WERI-Rb-1 (cell line): ENCODE measurements around the gene HECTD4.
"Not testable (repeated sequence)": the region's sequence is repeated elsewhere in the genome, so short reads cannot be mapped to it uniquely, and the experiment has no call there.

Experiments
- DNase-seq: peaks from one replicate; pipeline ENCODE4 v3.0.0-alpha.2; 2020
- H3K27ac ChIP-seq: fragments of 250-450 bp; sonication (Bioruptor Pico); 2 replicates; pipeline ENCODE4 v1.5.1; 2020; ENCODE audit warnings: mild to moderate bottlenecking, moderate library complexity
- H3K27me3 ChIP-seq: fragments of 250-450 bp; sonication (Bioruptor Pico); 2 replicates; pipeline ENCODE4 v1.5.1; 2021; ENCODE audit warnings: mild to moderate bottlenecking, low read depth, moderate library complexity; ENCODE audit not compliant: insufficient read depth, severe bottlenecking
- H3K36me3 ChIP-seq: fragments of 250-450 bp; sonication (Bioruptor Pico); 2 replicates; pipeline ENCODE4 v1.5.1; 2020; ENCODE audit warnings: mild to moderate bottlenecking, moderate library complexity
- H3K4me3 ChIP-seq: 2 replicates; pipeline ENCODE4 v1.5.1; 2011; ENCODE audit warnings: low read depth, mild to moderate bottlenecking, control low read depth, low read length
- H3K9me3 ChIP-seq: fragments of 250-450 bp; sonication (Bioruptor Pico); 2 replicates; pipeline ENCODE4 v1.5.1; 2021; ENCODE audit warnings: mild to moderate bottlenecking, moderate library complexity; ENCODE audit not compliant: severe bottlenecking
- TF ChIP-seq, protein P1 (sequence below): IDR thresholded peaks from 2 replicates; pipeline ENCODE4 v1.5.1; 2011; ENCODE audit warnings: low read depth, mild to moderate bottlenecking, control low read depth, inconsistent platforms, low read length

Gene HECTD4

DNA sequence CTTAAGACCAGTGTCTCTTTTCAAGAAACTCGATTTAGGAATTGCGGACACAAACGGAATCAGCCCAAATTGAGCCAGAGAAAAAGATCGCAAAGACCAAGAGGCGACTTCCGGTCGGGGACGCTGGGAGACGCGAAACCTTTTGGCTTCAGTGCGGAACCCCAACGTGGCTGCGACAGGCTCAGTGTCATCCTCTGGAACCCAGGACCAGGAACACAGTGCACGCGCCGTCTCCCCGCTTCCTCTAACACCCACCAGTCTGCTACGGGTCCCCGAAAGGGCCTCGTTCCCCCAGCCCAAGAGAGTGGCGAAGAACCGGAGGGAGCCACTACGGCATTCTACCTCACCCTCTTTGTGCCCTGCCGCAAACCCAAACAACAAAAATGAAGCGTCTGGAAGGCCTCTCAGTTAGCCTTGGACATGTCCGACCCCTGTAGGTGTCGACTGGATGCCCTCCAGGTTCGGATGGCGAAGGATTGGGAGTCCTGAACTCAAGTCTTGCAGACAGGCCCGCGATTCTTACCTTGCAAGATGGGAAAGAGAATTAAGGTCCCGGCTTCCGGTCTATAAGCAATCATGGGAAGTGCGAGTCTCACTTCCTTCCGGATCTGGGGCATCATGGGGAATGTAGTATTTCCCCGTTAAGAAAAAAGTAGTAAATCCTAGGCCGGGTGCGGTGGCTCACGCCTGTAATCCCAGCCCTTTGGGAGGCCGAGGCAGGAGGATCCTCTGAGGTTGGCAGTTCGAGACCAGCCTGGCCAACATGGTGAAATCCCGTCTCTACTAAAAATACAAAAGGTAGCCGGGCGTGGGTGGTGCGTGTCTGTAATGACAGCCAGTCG, 27.1 kb upstream of the HECTD4 start, which contains the start of gene RPL6:
Gene RPL6 (minus strand): TSS at position 542 of the 842 bp plus-strand sequence. CDS start 949 bp downstream, outside the sequence.
- TF ChIP-seq, protein P1, sequence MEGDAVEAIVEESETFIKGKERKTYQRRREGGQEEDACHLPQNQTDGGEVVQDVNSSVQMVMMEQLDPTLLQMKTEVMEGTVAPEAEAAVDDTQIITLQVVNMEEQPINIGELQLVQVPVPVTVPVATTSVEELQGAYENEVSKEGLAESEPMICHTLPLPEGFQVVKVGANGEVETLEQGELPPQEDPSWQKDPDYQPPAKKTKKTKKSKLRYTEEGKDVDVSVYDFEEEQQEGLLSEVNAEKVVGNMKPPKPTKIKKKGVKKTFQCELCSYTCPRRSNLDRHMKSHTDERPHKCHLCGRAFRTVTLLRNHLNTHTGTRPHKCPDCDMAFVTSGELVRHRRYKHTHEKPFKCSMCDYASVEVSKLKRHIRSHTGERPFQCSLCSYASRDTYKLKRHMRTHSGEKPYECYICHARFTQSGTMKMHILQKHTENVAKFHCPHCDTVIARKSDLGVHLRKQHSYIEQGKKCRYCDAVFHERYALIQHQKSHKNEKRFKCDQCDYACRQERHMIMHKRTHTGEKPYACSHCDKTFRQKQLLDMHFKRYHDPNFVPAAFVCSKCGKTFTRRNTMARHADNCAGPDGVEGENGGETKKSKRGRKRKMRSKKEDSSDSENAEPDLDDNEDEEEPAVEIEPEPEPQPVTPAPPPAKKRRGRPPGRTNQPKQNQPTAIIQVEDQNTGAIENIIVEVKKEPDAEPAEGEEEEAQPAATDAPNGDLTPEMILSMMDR = no peak
- peaks cover 50% of the 10 kb centered on the region for H3K36me3 ChIP-seq
- peak; percentile 80 for DNase-seq

DNA sequence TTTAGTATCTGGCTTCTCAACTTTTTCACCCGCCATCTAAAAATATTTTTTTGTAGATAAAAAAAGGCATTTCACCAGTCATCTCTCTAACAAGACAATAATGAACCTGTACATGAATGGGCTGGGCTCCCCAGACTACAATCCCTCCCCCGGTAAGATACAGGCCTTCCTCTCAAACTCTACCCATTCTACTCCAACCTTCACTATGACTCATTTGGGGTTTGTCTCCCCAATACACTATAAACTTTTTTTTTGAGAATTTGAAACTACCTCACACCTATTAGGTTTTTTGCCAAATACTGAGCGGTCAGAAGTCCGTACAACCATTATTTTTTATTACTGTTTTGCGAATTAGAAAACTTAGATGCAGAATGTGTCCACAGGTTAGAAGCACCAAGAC, 26.4 kb upstream of the HECTD4 start:
- Histone ChIP-seq H3K27ac (peak overlapping the region; percentile 95), H3K9me3 (no peaks in the 10 kb centered on the region), H3K36me3 (peaks cover 54% of the 10 kb centered on the region), H3K27me3 (no peaks in the 10 kb centered on the region), H3K4me3 (peak overlapping the region; percentile 83)
- DNase-seq = no peak
- TF ChIP-seq, protein P1 = no peak

More for the DNA sequence above, 27.1 kb upstream of the HECTD4 start, which contains the start of gene RPL6:
- Histone ChIP-seq H3K27me3 (no peaks in the 10 kb centered on the region), H3K27ac (peak within 1 kb of the TSS; percentile 95), H3K9me3 (no peaks in the 10 kb centered on the region), H3K4me3 (peak within 1 kb of the TSS; percentile 83)

DNA sequence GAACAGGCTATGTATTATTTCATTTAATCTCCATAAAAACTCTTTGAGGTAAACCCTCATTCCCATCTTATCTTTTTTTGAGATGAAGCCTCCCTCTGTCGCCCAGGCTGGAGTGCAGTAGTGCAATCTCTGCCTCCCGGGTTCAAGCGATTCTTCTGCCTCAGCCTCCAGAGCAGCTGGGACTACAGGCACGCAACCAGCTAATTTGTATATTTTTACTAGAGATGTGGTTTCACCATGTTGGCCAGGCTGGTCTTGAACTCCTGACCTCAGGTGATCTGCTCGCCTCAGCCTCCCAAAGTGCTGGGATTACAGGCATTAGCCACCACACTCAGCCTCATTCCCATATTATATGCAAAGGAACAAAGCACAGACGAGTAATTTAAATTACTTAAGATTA, 25.5 kb upstream of the HECTD4 start:
- H3K9me3 ChIP-seq, H3K27ac ChIP-seq, DNase-seq, H3K4me3 ChIP-seq, H3K27me3 ChIP-seq: not testable (repeated sequence)
- peaks cover 54% of the 10 kb centered on the region for H3K36me3 ChIP-seq

DNA sequence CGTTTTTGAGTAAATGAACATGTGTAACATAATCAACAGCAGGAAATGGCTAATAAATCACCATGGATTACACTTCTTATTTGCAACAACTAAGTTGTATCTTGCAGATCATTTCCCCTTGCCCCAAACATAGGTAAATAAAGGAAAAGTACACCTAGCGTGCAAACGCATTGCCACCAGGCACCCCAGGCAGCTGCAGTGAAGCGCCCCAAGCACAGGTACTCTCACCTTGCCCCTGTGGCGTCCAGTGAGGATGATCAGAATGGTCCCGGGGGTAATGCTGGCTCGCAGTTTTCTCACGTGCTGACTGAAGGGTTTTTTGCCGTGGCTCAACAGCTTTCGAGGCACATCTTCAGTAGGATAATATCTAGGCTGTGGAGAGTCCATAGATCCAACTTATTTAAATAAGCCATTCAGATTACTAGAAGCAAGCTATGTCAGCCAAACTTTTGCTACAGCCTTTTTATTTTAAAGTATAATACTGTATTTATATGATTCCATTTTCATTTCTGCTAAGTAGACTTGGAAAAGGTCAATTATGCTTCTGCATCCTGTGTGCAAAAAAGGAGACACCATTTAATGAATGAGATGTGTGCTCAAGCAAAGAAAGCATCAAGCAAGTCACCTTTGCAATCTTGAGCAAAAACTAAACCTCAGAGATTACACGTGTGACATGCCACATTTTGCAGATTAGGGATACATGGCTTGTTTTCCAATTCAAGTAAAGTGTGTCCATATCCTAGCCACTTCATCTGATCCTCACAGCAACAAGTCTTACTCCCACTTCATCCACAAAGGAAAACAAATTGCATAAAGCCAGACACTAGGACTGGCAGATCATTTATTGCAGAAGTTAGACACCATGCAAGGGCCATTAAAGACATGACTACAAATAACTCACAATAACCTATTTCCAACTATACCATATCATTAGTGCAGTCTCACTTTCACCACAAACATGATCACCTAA, 24.6 kb upstream of the HECTD4 start:
- TF ChIP-seq, protein P1 = no peak
- peaks cover 54% of the 10 kb centered on the region for H3K36me3 ChIP-seq
- H3K4me3 ChIP-seq = no peak overlapping the region
- no peaks in the 10 kb centered on the region for H3K27me3 ChIP-seq
- no peak for DNase-seq
- H3K9me3 ChIP-seq = no peaks in the 10 kb centered on the region
- H3K27ac ChIP-seq = no peak overlapping the region

DNA sequence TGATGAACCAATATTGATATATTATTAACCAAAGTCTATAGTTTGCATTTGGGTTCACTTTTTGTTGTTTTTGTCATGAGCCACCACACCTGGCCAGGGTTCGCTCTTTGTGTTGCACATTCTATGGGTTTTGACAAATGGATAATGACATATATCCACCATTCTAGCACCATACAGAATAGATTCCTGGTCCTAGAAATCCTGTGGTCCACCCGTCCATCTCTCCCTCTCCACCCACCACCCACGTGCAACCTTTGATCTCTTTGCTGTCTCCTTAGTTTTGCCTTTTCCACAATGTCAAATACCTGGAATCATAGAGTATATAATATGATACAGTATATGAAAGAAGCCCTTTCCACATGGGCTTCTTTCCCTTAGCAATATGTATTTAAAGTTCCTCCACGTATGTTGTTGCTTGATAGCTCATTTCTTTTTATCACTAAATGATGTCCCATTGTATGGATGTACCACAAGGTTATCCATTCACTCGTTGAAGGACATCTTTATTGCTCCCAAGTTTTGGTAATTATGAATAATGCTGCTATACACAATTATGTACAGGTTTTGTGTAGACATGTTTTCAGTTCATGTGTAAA, 19.8 kb upstream of the HECTD4 start:
- no peak for DNase-seq
- peaks cover 31% of the 10 kb centered on the region for H3K36me3 ChIP-seq
- TF ChIP-seq, protein P1 = no peak
- H3K27me3 ChIP-seq = no peaks in the 10 kb centered on the region
- H3K9me3 ChIP-seq = peaks cover 3% of the 10 kb centered on the region
- H3K27ac ChIP-seq = no peak overlapping the region
- H3K4me3 ChIP-seq = no peak overlapping the region
